NOMO-1 treated with DMSO at 0.1 percent for 48 hours (cell line): ENCODE results near the gene TCEANC2.
"Not testable (repeated sequence)": the region's sequence is repeated elsewhere in the genome, so short reads cannot be mapped to it uniquely, and the experiment has no call there.

Experiments used
- DNase-seq: peaks from one replicate; lab custom pipeline; 2025; ENCODE audit not compliant: unreplicated experiment; lab: John Stamatoyannopoulos, UW

The TCEANC2 gene

DNA sequence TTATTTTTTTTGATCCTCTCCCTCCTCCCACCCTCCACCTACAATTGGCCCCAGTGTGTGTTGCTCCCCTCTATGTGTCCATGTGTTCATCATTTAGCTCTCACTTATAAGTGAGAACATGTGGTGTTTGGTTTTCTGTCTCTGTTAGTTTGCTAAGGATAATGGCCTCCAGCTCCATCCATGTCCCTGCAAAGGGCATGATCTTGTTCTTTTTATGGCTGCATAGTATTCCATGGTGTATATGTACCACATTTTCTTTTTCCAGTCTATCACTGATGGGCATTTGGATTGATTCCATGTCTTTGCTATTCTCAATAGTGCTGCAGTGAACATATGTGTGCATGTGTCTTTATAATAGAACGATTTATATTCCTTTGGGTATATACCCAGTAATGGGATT lies 28.6 kb upstream of the TCEANC2 start:
- not testable (repeated sequence) for DNase-seq

DNA sequence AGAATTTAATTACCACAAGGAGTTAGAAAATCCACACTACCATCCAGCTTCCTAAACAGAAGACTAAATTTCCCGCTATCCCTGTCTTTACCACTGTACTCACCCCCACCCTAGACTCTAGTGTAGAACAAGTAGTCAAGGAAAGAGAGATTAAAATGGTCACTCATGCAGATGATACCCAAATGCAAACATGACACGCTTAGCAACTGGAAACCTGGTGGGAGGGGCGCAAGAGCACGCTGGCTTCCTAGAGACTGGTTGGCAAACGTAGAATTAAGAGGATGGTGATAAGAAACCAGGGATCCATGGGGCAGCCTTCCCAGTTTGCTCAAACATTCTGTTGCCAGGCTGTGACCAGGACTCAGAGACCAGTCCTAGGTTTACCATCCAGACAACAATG lies 25.6 kb upstream of the TCEANC2 start:
- no peak for DNase-seq

DNA sequence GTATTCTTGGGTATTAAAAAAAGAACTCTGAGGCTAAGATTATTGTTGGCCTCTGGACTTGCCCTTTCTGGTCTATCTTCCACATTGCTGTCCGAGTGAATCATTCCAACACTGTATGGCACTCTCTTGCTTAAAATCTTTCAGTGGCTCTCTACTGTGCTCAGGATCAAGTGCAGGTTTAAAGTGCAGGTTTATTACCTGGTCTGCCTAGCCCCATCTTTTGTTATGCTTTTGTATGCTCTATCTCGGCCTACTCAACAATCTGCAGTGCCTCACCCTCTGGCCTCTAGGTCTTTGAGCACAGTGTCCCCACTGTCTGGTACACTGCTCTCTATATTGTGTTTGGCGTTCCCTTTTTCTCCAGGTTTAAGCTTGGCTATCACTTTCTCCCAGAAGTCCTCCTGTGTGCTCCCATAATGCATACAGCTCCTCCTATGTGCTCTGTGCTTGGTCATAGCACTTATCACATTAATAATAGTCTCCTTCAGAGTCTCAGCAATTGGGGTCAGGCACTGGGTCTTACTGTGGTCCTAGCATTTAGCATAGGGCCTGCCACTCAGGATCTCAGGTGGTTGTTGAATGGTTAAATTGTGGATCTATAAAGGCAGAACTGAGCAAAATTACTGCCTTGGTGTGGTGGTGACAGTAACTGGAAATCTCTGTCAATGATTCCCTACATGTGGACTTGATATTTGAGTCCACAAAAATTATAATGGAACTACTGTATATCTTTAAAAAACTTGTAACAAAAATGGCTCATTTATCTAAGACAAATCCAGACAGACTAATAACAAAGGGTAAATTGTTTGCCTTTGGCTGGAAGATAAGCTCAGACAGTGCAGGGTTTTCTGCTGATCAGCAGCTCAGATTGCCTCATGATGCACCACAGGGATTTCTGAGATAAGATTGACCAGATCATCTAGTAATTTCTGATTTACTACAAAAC lies 24.8 kb upstream of the TCEANC2 start:
- DNase-seq, result no peak

DNA sequence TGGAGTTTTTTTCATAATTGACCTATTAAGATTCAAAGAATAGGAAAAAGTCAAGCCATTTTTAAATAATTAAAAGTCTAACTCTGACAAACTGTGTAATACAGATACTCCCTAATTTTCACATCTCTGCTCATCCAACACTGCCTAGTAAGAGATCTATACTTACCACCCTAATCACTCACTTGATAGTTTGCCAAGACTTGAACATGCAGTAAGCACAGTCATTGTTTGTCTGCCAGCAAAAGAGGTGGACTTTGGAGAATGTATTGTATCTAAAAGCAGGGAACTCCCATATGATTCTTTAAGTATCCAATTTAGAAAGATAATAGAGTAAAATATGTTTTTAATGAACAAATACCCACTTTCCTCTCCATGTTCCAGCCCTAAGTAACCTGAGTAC lies 15.9 kb upstream of the TCEANC2 start:
- no peak for DNase-seq

DNA sequence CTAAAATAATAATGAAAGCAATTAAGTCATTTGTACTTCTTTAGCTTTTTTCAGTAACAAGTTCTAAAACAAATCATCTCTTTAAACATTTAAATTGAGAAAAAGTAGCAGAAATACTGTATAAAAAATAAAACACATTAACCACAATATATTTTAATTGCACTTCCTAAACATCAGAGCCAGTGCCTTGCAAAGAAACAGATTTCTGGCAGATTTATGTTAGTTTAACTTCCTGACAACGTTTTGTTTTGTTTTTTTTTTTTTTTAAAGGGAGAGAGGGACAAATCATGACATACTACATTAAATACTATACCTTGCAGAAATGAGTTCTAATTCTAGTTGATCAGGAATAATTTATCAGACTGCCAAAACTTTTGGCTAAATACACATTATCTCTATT lies 11.6 kb upstream of the TCEANC2 start:
- DNase-seq, result no peak

DNA sequence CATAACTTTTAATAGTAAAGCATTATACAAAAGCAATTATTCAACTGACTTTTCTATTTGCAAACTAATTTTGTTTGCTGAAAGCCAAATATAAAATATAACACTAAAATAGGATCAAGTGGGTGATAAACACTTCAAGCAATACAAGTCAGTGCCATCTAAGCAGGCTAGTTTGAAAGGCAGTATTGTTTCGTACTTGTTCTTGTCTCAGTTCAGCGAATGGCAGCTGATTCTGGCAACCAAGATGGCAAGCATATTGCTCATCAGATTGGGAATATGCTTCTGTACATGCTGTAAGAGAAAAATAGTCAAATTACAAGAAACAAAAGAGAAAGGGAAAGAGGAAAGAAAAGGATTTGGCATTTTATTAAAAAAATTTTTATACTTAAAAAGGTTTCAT lies 7.9 kb upstream of the TCEANC2 start:
- DNase-seq, result no peak

DNA sequence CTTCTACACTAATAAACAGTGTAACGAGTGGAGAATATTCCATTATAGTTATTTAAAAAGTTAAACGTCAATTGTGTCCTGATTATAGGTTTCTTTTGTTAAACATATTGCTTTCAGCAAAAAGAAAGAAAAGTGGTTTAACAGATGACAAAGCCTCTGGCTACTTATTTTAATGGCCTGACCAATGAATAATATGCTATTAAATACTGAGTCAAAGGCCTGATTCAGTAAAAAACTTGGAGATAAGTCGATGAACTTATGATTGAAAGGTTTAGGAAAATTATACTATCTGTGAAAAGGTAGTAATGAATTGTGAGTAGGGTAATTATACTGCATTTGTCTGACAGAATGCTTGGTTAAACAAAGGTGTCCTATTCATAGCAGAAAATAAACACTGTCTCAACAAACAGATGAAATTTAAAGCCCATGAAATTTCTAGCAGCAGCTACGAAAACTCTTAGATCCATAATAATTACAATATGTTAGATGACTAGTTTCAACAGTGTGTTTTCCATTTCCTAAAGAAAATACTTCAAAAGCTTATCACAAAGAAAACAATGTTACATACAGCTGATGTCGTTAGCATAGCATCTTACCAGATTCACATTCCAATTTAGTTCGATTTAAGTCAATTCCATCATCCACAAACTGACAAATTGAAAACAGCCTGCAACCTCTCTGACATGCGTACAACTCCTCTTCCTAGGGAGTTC lies 6.6 kb upstream of the TCEANC2 start:
- DNase-seq, result no peak

DNA sequence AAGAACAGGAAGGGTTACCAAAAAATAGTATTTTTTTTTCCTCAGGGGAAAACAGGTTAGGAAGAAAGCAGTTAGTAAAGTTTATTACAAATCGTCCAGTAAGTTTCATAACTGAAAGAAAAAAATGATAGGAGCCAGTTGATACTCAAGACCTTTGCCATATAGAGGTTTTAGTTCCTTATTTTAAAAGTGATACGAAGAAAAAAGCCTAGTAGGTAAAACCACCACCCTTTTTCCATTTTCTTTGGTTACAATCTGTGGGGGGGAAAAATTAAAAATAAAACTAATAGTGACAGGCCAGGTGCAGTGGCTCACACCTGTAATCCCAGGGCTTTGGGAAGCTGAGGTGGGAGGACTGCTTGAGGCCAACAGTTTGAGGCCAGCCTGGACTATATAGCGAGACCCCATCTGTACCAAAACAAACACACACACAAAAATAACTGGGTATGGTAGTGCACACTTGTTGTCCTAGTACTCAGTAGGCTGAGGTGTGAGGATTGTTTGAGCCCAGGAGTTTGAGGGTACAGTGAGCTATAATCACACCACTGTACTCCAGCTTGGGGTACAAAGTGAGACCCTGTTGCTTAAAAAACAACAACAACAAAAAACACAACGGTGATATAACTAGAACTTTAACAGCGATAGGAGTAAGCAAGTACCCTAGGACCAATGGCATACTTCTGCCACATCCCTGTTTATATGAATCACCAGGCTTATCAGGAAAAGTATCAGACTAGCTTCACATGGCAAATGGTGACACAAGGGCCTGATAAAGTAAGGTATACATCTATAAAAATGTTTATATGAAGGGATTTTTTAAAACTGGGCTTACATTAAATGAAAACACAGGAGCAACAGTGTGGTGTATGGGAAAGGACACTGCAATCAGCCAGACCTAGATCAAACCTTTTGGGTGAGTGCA lies 5.8 kb upstream of the TCEANC2 start:
- peak; percentile 19 for DNase-seq

DNA sequence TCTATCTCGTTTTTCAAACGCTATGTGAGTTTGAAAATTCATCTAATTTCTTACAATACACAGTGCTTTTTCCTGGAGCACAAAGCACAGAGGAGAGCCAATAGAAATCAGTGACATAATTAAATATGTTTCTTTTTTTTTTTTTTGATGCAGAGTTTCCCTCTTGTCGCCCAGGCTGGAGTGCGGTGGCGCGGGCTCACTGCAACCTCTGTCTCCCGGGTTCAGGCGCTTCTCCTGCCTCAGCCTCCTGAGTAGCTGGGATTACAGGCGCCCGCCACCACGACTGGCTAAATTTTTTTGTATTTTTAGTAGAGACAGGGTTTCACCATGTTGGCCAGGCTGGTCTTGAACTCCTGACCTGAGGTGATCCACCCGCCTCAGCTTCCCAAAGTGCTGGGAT lies 3.0 kb upstream of the TCEANC2 start:
- DNase-seq, result not testable (repeated sequence)

DNA sequence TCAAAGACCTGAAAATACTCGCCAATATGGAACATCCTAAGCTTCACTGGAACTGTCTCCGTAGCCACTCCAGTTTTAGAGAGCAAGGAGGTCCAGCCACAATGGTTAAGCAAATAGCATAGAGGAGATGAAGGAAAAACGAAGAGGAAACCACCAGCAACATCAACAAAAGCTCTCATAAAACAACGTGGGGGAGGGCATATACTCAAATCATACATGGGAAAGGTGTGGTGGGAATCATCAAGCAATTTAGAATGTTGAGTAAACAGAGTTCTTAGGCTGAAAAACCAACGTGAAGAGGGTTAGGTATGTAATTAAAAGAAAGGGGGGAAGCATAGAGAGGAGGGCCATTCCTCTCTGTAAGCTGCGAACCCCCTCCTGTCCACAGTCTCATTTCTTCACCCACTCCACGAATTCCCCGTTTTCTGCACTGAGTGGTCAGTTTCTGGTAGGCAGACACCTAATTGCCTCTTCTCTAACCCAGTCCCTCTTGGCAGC lies 1.4 kb upstream of the TCEANC2 start:
- DNase-seq, result no peak

DNA sequence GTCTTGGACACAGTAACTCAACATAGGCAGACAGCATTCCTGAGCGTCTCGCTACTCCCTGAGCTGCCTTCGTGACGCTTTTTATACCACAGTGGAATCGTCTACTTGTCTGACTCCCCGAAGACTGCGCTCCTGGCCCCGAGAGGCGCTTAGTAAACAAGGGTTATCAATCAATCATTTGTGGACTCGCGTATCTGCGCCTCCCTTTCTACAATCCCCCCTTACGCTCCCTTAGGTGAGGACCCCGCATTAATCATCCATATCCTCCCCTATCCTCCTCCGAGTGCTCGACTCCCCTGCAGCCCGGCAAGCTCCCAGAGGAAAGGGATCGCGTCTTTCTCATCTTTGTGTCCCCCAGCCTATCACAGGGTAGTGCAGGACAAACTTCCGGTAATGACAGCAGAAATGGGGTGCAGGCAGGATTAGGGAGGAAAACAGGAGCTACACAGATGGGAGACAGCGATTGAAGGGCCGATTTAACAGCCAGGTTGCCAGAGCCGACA lies 926 bp upstream of the TCEANC2 start:
- peak; percentile 6 for DNase-seq

DNA sequence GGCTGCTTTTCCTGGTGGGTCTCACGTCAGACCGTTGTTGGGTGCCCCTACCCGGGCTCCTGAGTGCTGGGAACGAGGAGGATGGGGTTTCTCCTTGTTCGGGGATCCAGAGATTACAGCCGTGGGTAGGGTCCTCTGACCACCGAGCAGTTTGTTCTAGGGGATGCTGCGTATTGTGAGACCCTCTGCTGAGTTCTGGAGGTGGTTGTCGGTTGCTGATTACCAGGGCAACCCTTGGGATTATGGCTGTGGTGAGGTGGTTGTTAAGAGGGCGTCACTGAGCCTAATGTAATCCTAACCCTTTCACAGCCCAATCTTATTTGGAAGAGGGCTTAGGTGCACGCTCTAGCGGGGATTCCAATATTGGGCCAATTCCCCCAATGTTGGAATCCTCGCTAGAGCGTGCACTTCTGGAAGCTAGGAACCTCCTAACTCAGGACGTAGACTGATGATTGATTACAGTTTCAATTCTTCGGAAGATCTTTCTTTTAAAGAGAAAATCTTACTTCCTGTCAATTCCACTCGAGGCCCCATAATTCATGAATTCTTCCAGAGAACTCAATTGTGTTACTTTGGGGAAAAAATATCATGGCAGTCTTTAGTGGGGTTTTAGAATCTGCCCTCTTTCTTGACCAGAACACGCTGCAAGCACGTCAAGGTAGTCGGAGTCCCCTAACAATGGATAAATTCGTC lies 483 bp downstream of the TCEANC2 start:
- no peak for DNase-seq

DNA sequence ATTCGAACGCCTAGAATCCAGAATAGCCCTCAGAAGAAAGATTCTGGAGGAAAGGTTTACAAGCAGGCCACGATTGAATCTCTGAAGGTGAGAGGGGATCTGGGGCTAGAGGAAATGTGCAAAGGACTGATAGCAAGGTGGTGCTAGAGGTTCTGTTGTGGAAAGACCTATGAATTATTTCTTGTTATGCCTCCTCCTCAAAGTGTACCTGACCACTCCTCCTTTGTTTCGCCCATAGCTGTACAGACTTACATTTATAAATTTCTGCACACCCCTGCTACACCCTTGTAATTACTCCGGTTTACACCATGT lies 986 bp downstream of the TCEANC2 start:
- DNase-seq, result no peak

DNA sequence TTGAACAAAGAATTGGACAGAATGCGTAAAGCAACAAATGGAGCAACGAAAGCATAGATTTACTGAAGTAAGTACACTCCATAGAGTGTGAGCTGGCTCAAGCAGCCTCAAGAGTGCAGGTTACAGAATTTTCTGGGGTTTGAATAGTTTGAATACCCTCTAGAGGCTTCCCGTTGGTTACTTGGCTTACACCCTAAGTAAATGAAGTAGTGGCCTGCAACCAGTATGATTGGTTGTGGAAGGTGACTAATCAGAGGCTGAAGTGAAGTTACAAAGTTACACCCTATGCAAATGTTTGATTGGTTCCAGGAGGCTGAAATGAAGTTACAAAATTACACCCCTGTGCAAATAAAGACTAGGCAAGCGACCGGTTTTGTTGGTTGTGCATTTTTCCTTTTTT lies 10.9 kb downstream of the TCEANC2 start:
- no peak for DNase-seq

DNA sequence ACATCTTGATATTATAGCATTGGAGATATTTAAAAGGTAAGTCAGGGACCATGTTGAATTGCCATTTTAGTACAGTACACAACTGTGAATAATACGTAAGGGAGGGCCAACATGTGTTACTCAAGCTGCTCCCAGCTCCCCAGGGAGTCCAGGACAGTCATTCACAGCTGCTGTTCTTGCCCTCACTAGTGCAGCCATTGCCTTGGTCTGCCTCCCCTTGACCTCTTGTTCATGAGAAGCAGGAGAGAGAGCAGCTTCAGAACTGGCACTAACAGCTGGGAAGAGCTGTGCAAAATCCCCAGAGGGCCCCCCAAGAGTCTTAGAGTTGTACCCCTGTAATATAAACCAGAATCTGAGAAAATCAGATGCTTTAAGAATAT lies 16.4 kb downstream of the TCEANC2 start:
- no peak for DNase-seq

DNA sequence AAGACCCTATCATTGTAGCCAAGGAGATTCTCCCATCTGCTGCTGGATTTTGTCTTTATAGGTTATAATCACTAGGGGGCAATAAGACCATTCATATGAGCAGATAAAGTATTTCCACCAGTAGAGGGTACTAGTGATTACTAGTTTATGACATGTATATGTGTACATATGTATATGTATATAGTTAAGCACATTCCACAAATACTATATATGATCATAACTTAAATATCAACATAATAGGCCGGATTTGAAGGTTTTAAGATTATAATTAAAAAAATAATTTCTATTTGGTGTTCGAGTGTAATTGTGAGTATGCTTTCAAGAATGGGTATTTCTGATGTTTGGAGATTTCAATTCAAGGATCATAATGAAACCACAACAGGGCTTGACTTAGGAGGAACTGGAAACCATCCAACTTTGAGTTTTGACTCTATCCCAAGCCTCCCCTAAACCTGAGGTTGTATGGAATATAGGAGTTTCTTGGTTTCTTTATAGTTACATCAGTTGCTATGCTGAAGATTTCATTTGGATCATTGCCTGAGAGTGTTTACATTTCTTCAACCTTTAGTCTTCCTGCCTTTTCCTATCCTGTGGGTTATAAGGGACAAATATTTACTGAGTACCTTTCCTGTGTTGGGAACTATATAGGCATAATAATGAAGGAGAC lies 16.9 kb downstream of the TCEANC2 start:
- DNase-seq, result peak; percentile 67

DNA sequence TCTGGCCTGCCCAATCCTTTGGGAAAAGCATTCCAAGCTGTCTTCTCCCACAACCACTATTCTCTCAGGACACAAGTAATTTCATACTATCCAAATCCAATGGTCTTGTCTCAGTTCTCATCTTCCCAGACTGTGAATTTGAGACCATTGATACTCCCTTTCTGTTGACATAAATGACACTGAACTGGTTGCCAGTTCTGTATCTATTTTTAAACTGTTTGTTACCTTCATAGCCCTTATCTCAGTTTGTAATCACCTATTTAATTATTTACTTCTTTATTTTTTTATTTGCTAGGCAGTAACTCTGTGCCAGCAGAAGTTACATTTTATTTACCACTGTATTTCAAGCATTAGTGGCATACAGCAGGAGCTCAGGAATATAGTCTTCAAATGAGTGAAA lies 24.0 kb downstream of the TCEANC2 start:
- no peak for DNase-seq

DNA sequence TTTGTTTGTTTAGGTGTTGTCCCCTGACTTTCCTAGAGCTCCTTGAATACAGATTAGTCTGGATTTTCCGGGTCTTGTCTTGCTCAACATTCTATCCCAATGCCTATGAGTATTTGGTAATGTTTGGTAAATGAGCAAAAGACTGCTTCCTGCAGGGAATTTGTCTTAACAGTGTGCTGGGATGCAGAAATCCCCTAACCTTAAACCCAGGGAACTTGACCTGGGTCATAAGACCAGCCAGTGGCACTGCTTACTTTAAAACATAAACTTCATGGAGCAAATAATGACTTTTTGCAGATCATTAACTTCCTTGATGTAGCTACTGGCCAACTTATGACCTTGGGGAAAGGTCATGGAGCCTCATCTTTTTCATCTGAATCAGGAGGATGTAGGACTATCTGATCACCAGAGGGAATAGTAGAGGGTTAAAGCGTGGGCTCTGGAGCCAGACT lies 27.2 kb downstream of the TCEANC2 start:
- no peak for DNase-seq

DNA sequence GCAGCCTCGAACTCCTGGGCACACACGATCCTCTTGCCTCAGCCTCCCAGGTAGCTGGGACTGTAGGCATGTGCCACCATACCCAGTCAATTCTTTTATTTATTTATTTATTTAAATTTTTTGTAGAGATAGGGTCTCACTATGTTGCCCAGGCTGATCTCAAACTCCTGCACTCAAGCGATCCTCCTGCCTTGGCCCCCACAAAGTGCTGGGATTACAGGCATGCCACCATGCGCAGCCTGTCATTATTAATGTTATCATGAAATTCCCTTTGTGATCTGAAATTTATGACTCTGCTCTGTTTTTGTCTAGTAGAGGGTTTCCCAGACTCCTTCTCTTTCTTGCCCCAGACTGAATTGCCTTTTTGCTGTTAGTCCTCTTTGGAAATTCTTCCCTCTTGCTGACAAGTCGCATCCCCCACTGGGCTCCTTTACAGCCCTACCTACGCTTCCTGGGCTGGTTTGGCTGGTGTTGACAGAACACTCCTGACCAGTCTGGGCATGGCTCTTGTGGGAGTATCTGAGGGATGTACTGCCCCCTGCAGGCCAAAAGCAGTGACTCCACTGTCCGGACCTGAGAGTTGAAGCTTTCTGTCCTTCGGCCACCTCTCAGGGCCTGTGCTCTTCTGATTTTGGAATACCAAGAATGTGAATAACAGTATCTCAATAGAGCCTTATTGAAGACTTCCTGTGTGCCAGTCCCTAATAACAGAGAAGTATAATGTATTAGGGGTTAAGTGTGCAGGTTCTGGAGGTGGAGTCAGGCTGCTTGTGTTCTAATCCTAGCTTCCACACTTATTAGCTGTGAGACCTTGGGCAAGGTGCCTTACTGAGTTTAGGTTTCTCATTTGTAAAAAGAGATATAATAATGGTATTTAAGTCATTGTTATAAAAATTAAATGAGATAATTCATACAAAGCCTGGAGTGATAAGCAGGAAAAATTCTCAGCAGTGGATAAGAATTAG lies 28.2 kb downstream of the TCEANC2 start:
- DNase-seq, result peak; percentile 37
